Effector memory CD8-positive, alpha-beta T cell (primary cell): Measurements from ENCODE around the gene TMOD1.

Source experiments
- ATAC-seq: fragments of 150-1000 bp; cut with Tn5 transposase; replicated peaks from 2 replicates; pipeline ENCODE4 v1.10.0; 2021; ENCODE audit warnings: mild to moderate bottlenecking, moderate library complexity
- DNase-seq, 3 experiments: peaks; one replicate each; pipeline ENCODE4 v3.0.0; 2021
- H3K27ac Mint-ChIP-seq, 2 donors: one replicate each; pipeline ENCODE4 v1.8.0; 2022; ENCODE audit warnings: mild to moderate bottlenecking in 2 of 2, mixed read lengths in 2 of 2, moderate library complexity in 2 of 2
- H3K27me3 Mint-ChIP-seq, 2 donors: one replicate each; pipeline ENCODE4 v1.8.0; 2022; ENCODE audit warnings: mixed read lengths in 2 of 2
- H3K36me3 Mint-ChIP-seq: one replicate; pipeline ENCODE4 v1.8.0; 2022; ENCODE audit warnings: mild to moderate bottlenecking, moderate library complexity, mixed read lengths; ENCODE audit not compliant: insufficient read depth
- H3K4me1 Mint-ChIP-seq, 2 donors: one replicate each; pipeline ENCODE4 v1.8.0; 2022; ENCODE audit warnings: low read depth in 2 of 2, mixed read lengths in 2 of 2
- H3K4me3 Mint-ChIP-seq, 2 donors: one replicate each; pipeline ENCODE4 v1.8.0; 2022; ENCODE audit warnings: mild to moderate bottlenecking in 2 of 2, mixed read lengths in 2 of 2, moderate library complexity in 2 of 2
- H3K9me3 Mint-ChIP-seq, 2 donors: one replicate each; pipeline ENCODE4 v1.8.0; 2022; ENCODE audit warnings: mixed read lengths in 2 of 2

The TMOD1 gene

GRCh38 chr9:97554566-97555075 is 53.2 kb downstream of the TMOD1 start:
- Mint-ChIP-seq H3K4me1 (peaks cover 0 to 6% of the 10 kb centered on the region in 2 donors), H3K27ac (no peak overlapping the region), H3K36me3 (no peaks in the 10 kb centered on the region), H3K9me3 (no peaks in the 10 kb centered on the region), H3K27me3 (peaks cover 46 to 67% of the 10 kb centered on the region in 2 donors), H3K4me3 (no peak overlapping the region)
- DNase-seq (no peak), ATAC-seq (no peak)

- ATAC-seq (no peak), DNase-seq (no peak)
- Mint-ChIP-seq H3K4me3 (no peak overlapping the region), H3K36me3 (no peaks in the 10 kb centered on the region), H3K27me3 (peaks cover 46 to 70% of the 10 kb centered on the region in 2 donors), H3K9me3 (no peaks in the 10 kb centered on the region), H3K27ac (no peak overlapping the region), H3K4me1 (peaks cover 0 to 6% of the 10 kb centered on the region in 2 donors)
These were observed 53.7 kb downstream of the TMOD1 start for GRCh38 chr9:97555164-97555563.

- DNase-seq (no peak), ATAC-seq (no peak)
- Mint-ChIP-seq H3K27me3 (peaks cover 48 to 73% of the 10 kb centered on the region in 2 donors), H3K27ac (no peak overlapping the region), H3K9me3 (no peaks in the 10 kb centered on the region), H3K36me3 (no peaks in the 10 kb centered on the region), H3K4me3 (no peak overlapping the region), H3K4me1 (peaks cover 0 to 6% of the 10 kb centered on the region in 2 donors)
These were observed 54.7 kb downstream of the TMOD1 start for GRCh38 chr9:97556036-97556720.

- Mint-ChIP-seq H3K4me3 (no peak overlapping the region), H3K27me3 (peaks cover 47 to 79% of the 10 kb centered on the region in 2 donors), H3K4me1 (peaks cover 0 to 6% of the 10 kb centered on the region in 2 donors), H3K36me3 (no peaks in the 10 kb centered on the region), H3K9me3 (no peaks in the 10 kb centered on the region), H3K27ac (no peak overlapping the region)
- ATAC-seq, result no peak
- no peak for DNase-seq
These were observed 55.5 kb downstream of the TMOD1 start for GRCh38 chr9:97556721-97557605.

- ATAC-seq, result no peak
- Mint-ChIP-seq H3K4me3 (no peak overlapping the region), H3K4me1 (peaks cover 0 to 6% of the 10 kb centered on the region in 2 donors), H3K9me3 (no peaks in the 10 kb centered on the region), H3K27me3 (peaks cover 40 to 78% of the 10 kb centered on the region in 2 donors), H3K36me3 (no peaks in the 10 kb centered on the region), H3K27ac (no peak overlapping the region)
- DNase-seq, result no peak
These were observed 56.2 kb downstream of the TMOD1 start for GRCh38 chr9:97557606-97558095.

- Mint-ChIP-seq H3K36me3 (no peaks in the 10 kb centered on the region), H3K4me3 (no peak overlapping the region), H3K9me3 (no peaks in the 10 kb centered on the region), H3K27ac (no peak overlapping the region), H3K4me1 (peaks cover 0 to 6% of the 10 kb centered on the region in 2 donors), H3K27me3 (peaks cover 40 to 68% of the 10 kb centered on the region in 2 donors)
- no peak for ATAC-seq
- DNase-seq, result no peak
These were observed 57.2 kb downstream of the TMOD1 start for GRCh38 chr9:97558701-97559101.

- ATAC-seq (no peak), DNase-seq (no peak)
- Mint-ChIP-seq H3K4me3 (no peak overlapping the region), H3K27ac (no peak overlapping the region), H3K9me3 (no peaks in the 10 kb centered on the region), H3K27me3 (peaks cover 37 to 66% of the 10 kb centered on the region in 2 donors), H3K4me1 (peaks cover 0 to 6% of the 10 kb centered on the region in 2 donors), H3K36me3 (no peaks in the 10 kb centered on the region)
These were observed 57.6 kb downstream of the TMOD1 start for GRCh38 chr9:97559111-97559514.

GRCh38 chr9:97560154-97560553 is 58.7 kb downstream of the TMOD1 start:
- peaks cover 0 to 6% of the 10 kb centered on the region in 2 donors for H3K4me1 Mint-ChIP-seq
- no peaks in the 10 kb centered on the region for H3K36me3 Mint-ChIP-seq

GRCh38 chr9:97560851-97561250 is 59.4 kb downstream of the TMOD1 start:
- Mint-ChIP-seq H3K4me1 (peaks cover 0 to 6% of the 10 kb centered on the region in 2 donors), H3K9me3 (no peaks in the 10 kb centered on the region), H3K27ac (no peak overlapping the region), H3K4me3 (no peak overlapping the region), H3K36me3 (no peaks in the 10 kb centered on the region), H3K27me3 (peaks cover 30 to 64% of the 10 kb centered on the region in 2 donors)
- DNase-seq (no peak), ATAC-seq (no peak)

More at GRCh38 chr9:97560154-97560553, 58.7 kb downstream of the TMOD1 start:
- Mint-ChIP-seq H3K27ac (no peak overlapping the region), H3K27me3 (peaks cover 33 to 65% of the 10 kb centered on the region in 2 donors), H3K9me3 (no peaks in the 10 kb centered on the region), H3K4me3 (no peak overlapping the region)
- DNase-seq (no peak), ATAC-seq (no peak)

- DNase-seq (no peak), ATAC-seq (no peak)
- H3K9me3 Mint-ChIP-seq, result no peaks in the 10 kb centered on the region
- H3K27ac Mint-ChIP-seq, result no peak overlapping the region
- peaks cover 23 to 60% of the 10 kb centered on the region in 2 donors for H3K27me3 Mint-ChIP-seq
- H3K4me1 Mint-ChIP-seq, result peaks cover 0 to 4% of the 10 kb centered on the region in 2 donors
- H3K4me3 Mint-ChIP-seq, result no peak overlapping the region
- H3K36me3 Mint-ChIP-seq, result no peaks in the 10 kb centered on the region
These were observed 60.0 kb downstream of the TMOD1 start for GRCh38 chr9:97561501-97561900.

GRCh38 chr9:97562542-97562941 is 61.1 kb downstream of the TMOD1 start:
- Mint-ChIP-seq H3K4me1 (peaks cover 0 to 4% of the 10 kb centered on the region in 2 donors), H3K27ac (no peak overlapping the region), H3K27me3 (peaks cover 19 to 55% of the 10 kb centered on the region in 2 donors), H3K4me3 (no peak overlapping the region), H3K9me3 (no peaks in the 10 kb centered on the region), H3K36me3 (no peaks in the 10 kb centered on the region)
- DNase-seq (no peak), ATAC-seq (no peak)

GRCh38 chr9:97563458-97564135 is 62.1 kb downstream of the TMOD1 start:
- no peak overlapping the region for H3K27ac Mint-ChIP-seq
- ATAC-seq, result no peak
- no peak for DNase-seq
- H3K9me3 Mint-ChIP-seq, result no peaks in the 10 kb centered on the region
- no peaks in the 10 kb centered on the region for H3K36me3 Mint-ChIP-seq
- H3K4me1 Mint-ChIP-seq, result peaks cover 0 to 4% of the 10 kb centered on the region in 2 donors
- H3K27me3 Mint-ChIP-seq, result peaks cover 19 to 53% of the 10 kb centered on the region in 2 donors
- H3K4me3 Mint-ChIP-seq, result no peak overlapping the region
